Measurements from ENCODE around the gene CD79B. TPM values are rescaled to one million over a fixed set of nuclear protein-coding genes. Genes with fewer than 3 reads are reported as not detected.

Gene CD79B
- total RNA-seq, 4 donors from 2014 or later = 2.4 to 44.6 (median 4.4) TPM; not detected in 1

- TF ChIP-seq POLR2A (IDR thresholded peaks at IDR 0.05) = no peak
- TF ChIP-seq CTCF (IDR thresholded peaks at IDR 0.05) = no peak
- no peaks in the 10 kb centered on the region for H3K9me3 ChIP-seq
- no peaks in the 10 kb centered on the region for H3K36me3 ChIP-seq
- DNase-seq = no peak
- no peak overlapping the region for H3K4me3 ChIP-seq
- H3K27me3 ChIP-seq = no peaks in the 10 kb centered on the region
- no peak overlapping the region for H3K27ac ChIP-seq
- H3K4me1 ChIP-seq = peaks cover 0 to 16% (median 3%) of the 10 kb centered on the region in 4 donors
Measured at GRCh38 chr17:63941751-63942150, 9.6 kb upstream of the CD79B start.

- Histone ChIP-seq H3K4me1 (peaks cover 0 to 13% (median 2%) of the 10 kb centered on the region in 4 donors), H3K9me3 (no peaks in the 10 kb centered on the region), H3K36me3 (no peaks in the 10 kb centered on the region), H3K4me3 (no peak overlapping the region), H3K27me3 (no peaks in the 10 kb centered on the region), H3K27ac (no peak overlapping the region)
- no peak for TF ChIP-seq CTCF (IDR thresholded peaks at IDR 0.05)
- TF ChIP-seq POLR2A (IDR thresholded peaks at IDR 0.05) = no peak
- no peak for DNase-seq
Measured at GRCh38 chr17:63941162-63941561, 9.0 kb upstream of the CD79B start.

GRCh38 chr17:63940584-63940983 lies 8.5 kb upstream of the CD79B start:
- no peaks in the 10 kb centered on the region for H3K36me3 ChIP-seq
- H3K27me3 ChIP-seq = no peaks in the 10 kb centered on the region
- H3K4me1 ChIP-seq = peaks cover 0 to 9% (median 0%) of the 10 kb centered on the region in 4 donors
- H3K27ac ChIP-seq = no peak overlapping the region
- no peak overlapping the region for H3K4me3 ChIP-seq
- TF ChIP-seq CTCF (IDR thresholded peaks at IDR 0.05) = no peak
- TF ChIP-seq POLR2A (IDR thresholded peaks at IDR 0.05) = no peak
- no peak for DNase-seq
- H3K9me3 ChIP-seq = no peaks in the 10 kb centered on the region

GRCh38 chr17:63939884-63940283 lies 7.8 kb upstream of the CD79B start:
- Histone ChIP-seq H3K27me3 (no peaks in the 10 kb centered on the region), H3K4me3 (no peak overlapping the region), H3K27ac (no peak overlapping the region), H3K9me3 (no peaks in the 10 kb centered on the region), H3K36me3 (no peaks in the 10 kb centered on the region), H3K4me1 (peaks cover 0 to 2% (median 0%) of the 10 kb centered on the region in 4 donors)
- DNase-seq = no peak
- no peak for TF ChIP-seq POLR2A (IDR thresholded peaks at IDR 0.05)
- TF ChIP-seq CTCF (IDR thresholded peaks at IDR 0.05) = no peak

- H3K9me3 ChIP-seq = no peaks in the 10 kb centered on the region
- H3K36me3 ChIP-seq = no peaks in the 10 kb centered on the region
- no peak overlapping the region for H3K27ac ChIP-seq
- no peaks in the 10 kb centered on the region for H3K27me3 ChIP-seq
- no peaks in the 10 kb centered on the region for H3K4me1 ChIP-seq
- no peak overlapping the region for H3K4me3 ChIP-seq
- no peak for TF ChIP-seq CTCF (IDR thresholded peaks at IDR 0.05)
- no peak for TF ChIP-seq POLR2A (IDR thresholded peaks at IDR 0.05)
- no peak for DNase-seq
Measured at GRCh38 chr17:63939401-63939800, 7.3 kb upstream of the CD79B start.

GRCh38 chr17:63937920-63938319 lies 5.8 kb upstream of the CD79B start:
- H3K36me3 ChIP-seq = no peaks in the 10 kb centered on the region
- TF ChIP-seq CTCF (IDR thresholded peaks at IDR 0.05) (no peak), POLR2A (IDR thresholded peaks at IDR 0.05) (no peak)
- no peak for DNase-seq
- no peaks in the 10 kb centered on the region for H3K4me1 ChIP-seq
- no peak overlapping the region for H3K4me3 ChIP-seq
- H3K27ac ChIP-seq = no peak overlapping the region
- no peaks in the 10 kb centered on the region for H3K9me3 ChIP-seq
- H3K27me3 ChIP-seq = no peaks in the 10 kb centered on the region
